Measurements from ENCODE around the gene DCLK1.
"Not testable (repeated sequence)": the region's sequence is repeated elsewhere in the genome, so short reads cannot be mapped to it uniquely, and the experiment has no call there.

DCLK1 gene

DNA sequence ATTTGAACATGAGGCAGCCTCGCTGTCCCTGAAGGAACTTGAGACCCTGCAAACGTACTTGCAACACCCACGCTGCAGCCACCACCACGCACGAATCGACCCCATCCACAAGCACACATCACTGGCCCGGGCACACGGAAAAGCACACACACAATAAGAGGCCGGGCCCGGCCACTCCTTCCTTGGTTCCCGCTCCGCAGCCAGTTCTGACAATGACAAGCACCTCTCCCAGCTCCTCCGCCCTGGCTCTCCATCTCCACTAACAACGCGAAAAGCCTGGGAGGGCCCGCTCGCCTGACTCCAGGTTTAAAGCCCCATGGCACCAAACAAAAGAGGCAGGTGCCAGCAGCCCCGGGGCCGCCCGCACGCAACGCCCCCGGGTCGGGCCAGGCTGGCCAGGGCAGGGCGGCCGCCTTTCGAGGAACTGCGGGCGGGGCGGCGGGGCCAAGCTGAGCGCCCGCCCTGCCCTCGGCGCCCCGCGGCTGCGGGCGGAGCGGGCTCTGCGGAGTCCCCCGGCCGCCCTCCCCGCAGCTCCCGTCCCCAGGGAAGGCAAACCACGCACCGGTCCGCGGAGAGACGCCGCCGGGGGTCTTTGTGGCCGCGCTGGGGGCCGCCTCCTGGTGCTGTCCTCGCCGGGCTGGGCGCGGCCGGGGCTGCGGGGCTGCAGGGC, 495 bp downstream of the DCLK1 start:
- DNase-seq: no peak

DNA sequence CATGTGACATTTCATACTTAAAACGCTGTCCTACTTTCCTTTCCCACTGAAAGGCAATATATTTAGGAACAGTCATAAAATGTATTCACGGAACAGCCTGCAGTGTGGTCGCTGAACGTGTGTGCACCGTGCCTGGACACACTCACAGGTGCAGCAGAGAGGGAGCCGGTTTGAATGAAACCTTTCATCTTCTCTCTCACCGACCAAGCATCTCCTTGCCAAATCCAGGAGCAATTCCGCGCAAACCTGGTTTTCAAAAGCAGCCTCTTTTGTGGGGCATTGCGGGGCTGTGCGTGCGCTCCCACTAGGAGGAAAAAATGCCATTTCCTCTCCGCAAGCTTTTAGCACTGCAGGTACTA, 1.0 kb downstream of the DCLK1 start:
- DNase-seq: no peak

DNA sequence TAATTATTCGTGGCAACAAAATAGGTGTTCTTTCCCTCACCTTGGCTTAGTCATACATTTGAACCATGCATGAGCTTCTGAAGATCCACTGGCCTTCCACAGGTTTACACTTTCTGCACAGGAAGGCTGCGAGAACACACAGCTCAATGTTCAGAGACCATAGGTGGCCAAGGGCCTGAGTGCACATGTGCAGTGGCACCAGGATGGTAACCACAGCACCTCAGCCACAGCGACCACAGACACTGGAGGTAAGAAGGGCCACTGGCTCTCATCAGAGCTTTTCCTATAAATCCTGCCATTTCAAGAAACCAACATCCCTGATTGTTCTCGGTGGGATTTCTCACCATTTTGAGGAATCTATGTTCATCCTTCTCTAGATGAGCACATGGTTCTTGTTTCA, 1.6 kb downstream of the DCLK1 start:
- no peak for DNase-seq

DNA sequence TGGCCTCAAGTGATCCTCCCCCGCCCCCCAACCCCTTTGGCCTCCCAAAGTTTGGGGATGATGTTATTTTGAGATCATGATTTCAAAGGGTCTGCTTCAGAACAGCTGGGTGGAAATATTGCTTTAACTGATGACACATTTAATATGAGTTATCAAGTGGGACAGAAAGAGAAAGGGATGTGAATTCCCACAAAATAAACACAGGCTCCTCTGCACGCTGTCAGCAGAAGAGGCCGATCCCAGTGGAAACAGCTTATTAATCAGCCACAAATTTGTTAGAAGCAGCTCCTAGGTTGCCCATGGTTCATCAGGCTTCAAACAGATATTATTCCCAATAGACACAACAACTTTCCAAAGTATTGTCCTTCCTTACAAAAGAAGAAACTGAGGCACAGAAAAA, 4.7 kb downstream of the DCLK1 start:
- no peak for DNase-seq

DNA sequence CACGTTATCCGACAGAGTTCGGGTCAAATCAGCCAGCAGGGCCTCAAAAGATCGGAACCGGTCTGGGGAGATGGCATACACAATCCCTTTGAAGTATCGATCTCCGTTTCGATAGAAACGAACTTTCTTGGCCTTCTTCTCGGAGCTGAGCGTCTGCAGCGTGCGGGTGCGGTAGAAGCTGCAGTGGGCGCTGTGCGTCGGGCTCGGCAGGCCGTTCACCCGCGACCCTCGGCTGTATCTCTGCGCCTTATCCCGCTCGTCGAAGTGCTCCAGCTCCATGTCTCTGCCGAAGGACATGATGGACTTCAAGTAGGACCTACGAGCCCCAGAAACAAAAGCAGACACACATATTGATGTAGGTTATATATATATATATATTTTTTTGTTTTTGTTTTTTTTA, 5.3 kb downstream of the DCLK1 start:
- DNase-seq: no peak

DNA sequence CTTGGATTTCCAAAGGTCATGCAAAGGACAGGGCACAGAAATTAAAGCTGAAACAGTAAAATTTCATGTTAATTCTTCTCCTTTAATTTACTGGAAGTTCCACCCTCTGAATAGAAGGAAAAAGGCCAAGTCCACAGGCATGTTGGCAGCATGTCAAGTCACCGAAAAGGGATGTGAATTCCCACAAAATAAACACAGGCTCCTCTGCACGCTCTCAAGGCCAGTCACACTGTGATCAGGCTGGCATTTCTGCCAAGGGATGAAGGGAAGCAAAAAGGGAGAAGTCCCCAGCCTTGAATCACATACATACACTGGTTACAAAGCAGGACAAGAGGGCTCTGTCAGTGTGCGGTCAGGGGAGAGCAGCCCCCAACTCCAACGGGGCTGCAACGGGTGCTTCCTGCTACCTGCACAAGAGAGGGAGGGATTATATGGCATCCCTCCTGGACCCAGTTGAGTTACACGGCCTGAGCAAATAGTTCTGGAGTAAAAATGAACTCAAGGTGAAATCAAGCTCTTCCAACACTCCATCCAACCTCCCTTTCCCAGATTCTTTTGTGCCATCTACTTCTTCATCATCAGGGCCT, 6.9 kb downstream of the DCLK1 start:
- no peak for DNase-seq

DNA sequence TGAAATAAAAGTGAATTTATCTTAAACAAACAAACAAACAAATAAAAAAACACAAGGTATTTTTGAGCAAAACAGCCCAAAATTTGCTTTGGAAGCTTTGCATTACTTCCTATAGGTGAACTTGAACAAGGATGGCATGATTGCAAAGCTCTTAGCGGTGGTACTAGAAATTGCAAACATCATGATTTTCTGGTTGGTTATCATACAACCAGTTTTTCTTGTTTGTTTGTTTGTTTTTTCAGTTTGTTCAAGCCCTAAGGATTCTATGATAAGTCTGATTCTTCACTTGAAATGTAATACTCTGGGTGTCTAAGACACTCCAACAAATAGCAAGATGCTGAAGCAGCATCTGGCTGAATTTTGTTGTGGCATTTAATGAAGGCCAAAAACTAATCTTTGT, 15.9 kb downstream of the DCLK1 start:
- no peak for DNase-seq

DNA sequence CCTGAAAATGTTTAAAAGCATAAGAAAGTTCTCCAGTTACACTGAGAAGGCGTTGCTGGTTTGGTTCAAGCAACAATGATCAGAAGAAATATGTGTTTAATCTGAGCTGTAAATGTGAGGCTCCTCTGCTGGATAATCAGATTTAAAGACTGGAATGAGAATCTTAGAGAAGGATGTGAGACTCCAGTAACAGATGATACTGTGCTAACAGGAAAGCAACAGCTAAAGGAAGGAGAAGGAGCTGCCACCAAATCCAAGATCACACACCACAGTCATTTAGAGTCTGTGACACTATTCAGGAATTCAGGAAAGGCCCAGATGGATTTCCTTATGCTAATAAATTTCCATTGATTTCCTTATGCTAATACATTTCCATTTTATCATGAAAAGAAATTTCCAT, 16.9 kb downstream of the DCLK1 start:
- no peak for DNase-seq

DNA sequence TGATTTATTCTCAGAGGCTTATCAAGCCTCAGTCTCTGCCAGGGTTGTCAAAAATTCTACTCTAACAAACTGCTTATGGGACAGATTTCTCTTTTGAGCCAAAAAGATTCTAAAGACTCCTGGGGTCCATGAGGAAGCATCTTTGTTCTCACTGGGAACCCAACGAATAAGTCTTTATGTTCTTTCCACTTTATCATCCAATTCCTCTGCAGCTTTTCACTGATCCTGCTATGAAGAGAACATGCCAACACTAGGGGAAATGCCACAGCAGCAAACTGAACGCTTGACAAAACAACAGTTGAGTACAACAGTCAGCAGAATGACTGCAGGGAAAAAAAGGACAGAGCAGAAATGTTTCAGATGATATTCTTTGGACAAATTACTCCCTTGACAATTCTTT, 22.2 kb downstream of the DCLK1 start:
- DNase-seq: no peak

DNA sequence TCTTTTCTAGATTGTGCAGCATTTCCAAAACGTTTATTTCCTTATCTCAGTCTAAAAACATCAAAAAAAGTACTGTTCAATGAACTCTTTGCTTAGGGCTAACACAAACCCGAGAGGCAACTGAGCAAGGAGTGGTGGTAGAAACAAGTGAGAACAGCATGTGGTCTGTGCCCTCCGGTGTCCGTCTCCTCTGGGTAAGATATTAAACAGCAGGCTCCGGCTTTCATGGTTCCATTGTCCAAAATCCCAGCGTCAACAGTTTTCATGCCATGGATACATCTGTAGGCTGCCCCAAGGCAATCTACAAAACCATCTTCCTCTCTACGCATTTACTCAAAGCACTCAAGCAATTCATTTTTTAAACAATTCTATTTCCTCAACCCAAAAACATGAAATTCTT, 22.8 kb downstream of the DCLK1 start:
- DNase-seq: no peak

DNA sequence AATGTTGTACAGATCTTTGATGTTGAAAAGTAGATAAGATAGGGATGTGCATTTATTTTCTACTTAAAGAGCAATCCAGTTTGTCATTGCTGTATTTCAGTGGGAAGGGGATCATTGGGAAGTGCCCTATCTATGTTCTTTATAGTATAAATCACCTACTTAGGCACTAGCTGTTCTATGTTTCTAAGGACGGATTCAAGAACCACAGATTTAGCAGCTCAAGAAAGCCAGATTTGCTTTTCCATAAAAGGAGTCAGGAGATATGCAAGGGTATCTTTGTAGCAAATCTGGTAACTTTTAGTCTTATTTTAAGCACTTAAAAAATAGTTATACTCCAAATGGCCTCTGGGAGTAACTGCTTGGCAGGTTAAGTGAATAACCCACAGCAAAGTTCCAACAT, 23.7 kb downstream of the DCLK1 start:
- no peak for DNase-seq

DNA sequence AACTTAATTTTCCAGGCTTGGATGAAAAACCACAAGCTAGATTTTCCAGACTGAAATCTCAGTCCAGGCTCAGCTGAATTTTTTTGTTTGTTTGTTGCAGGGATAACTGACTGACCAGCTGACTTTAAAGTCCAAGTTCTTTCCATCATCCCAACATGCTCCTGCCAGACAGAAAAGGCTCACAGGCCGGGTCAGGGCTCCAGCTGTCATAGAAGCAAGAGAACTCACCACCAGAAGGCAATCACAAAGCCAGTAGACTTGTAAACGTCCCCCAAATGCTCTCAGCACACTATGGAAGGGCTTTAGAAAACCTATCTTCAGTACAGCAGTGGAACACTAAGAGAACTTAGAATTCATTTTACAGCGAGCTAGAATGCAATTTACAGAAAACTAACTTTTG, 25.5 kb downstream of the DCLK1 start:
- DNase-seq: no peak

DNA sequence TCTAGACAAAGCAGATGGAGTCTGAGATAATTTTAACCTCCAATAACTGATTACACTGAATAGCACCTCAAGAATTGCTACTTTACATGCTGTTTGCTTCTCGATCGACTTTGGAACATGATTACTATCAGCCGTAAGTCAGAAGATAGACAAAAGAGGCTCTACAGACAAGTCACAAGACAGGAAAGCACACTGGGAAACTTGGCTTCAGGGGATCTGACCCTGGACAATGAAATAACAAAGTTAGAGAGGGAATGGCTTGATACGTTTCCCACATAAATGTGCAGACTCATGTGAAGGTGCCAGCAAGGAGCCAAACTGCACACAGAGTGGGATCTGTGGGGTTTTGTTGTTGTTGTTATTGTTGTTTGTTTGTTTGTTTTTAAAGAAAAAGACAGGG, 28.5 kb downstream of the DCLK1 start:
- no peak for DNase-seq

DNA sequence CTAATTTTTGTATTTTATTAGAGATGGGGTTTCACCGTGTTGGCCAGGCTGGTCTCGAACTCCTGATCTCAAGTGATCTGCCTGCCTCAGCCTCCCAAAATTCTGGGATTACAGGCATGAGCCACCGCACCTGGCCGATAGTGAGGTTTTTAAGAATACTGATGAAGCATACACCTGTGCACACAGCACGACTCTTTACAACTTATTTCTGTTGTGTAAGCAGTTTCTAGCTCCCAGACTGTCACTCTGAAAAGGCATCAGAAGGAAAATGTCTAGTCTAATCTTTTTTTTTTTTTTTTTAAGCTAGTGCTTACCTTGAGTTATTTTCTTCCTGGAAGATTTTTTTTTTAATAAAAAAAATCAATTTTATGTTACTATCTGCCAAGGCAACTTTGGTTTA, 29.3 kb downstream of the DCLK1 start:
- not testable (repeated sequence) for DNase-seq

DNA sequence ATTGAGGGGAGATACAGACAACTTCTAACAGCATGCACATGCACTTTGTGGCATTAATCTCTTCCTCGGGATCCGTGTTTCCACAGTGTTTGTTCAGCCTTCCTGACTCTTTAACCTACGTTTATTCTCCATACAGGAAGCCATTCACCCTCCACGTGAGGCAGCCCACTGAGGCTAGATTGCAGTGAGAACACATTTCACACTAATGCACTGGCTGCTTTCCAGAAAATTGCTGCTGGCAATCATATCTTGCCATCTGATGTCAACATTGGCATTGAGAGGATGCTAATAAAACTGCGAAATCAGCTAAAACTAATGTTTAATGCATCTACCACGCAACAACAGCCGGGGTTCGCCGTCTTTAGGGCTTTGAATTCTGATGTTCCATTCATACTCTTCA, 30.0 kb downstream of the DCLK1 start:
- DNase-seq: no peak

DNA sequence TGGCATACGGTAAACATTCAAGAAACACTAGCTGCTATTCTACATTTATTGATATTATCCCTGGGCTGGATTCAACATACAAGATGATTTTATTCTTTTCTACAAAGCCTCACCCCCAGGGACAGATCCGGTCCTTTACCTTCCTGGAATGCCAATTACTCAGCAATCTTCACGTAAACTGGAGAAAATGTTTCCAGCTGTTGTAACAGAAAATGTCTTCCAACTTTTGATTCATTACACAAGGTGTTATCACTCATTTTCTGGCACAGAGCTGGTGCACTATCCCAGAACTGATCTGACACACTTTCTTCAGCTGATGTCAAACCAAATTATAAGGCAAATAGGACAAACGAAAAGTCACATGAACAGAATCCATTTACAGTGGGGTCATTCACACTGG, 33.1 kb downstream of the DCLK1 start:
- DNase-seq: no peak

DNA sequence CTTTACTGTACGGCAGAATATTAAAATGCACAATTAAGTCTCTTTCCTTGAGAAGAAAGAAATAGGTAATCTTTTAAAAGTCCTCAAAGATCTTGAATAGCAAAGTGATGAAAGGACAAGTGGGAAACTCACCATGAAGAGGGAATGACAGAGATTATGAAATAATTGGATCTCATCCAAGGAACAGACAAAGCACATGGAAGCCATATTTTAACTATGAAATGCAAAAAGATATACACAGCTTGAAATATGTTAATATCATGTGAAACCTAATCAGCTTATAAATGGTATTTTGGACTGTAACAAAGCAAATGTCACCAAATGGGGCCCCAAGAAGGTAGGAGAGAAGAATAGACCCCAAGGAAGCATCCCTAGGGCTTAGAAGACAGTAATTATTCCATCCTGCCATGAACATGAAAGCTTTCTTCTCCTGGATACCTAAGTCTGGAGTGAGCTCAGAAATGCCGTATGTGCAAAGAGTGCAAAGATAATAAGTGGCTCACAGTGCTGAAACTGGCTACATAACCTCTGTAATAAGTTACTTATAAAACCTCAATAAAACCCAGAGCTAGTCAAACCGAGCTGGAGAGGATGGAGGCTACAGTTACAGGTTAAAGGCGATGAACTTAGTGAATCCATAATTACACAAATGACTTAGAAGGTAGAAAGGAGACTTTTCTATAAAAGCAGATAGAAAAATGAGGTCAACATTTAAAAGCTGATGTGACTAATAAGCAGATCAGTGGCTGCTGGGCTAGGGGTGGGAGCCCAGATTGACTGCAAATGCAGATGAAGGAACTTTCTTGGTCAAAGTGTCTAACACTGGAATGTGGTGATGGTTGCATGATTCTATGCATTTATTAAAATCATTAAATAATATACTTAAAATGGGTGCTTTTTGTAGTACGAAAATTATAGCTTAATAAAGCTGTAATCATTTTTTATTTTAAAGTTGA, 34.4 kb downstream of the DCLK1 start:
- no peak for DNase-seq

DNA sequence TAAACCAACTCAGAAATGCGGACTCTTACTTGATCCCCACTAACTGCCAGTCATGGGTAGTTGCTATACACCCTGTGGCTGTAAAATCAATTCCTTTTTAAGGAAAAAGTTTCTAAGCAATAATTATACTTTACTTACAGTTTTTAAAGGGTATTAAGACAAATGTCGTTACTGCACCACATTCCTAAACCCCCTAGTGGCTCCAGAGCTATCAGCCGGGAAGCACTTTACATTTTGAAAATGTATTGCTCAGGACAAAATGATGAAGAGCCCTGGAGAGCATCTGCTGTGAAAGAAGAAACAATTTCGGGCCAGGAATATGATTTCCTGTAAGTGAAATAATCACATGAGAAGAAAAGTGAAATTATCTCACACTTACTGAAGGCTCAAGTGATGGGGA, 36.7 kb downstream of the DCLK1 start:
- DNase-seq: no peak

DNA sequence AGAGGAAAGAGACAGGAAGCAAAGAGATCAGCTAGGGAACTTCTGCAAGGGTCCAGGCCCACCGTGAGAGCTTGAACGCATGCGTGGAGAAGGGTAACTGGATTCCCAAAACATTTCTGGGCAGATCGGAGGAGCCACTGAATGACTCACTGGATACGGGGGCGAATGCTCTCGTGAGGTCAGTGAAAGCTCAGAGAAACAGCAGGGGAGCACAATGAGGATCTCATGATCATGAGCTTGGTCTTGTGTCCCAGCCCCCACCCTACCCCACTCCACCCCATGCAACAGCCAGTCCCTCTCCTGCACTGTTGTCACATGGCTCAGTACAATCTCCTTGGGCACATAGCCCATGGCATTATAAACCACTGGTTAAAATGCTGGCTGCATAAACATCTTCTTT, 40.6 kb downstream of the DCLK1 start:
- no peak for DNase-seq

DNA sequence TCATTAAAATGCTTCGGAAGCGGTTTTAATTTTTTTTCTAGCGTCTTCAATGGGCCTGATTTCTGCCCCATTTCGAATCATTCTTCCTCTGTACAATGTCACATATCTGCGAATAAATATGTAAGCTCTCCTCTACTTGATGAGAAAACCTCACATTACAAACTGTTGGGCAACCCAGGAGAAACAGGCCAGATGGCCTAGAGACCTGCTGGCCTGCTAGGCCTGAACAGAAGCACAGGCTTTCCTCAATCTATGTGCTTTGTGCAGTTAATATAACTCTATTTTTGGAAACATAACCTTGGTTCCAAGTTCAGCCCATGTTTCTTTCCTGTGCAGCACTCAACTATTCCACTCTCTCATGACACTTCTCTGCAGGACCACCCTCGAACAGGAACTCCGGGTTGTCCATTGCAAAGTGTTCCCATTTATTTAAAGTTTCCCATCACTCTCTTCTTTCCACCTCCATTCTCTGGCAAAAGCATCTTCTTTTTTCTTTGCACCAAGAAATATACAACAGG, 42.0 kb downstream of the DCLK1 start:
- no peak for DNase-seq

DNA sequence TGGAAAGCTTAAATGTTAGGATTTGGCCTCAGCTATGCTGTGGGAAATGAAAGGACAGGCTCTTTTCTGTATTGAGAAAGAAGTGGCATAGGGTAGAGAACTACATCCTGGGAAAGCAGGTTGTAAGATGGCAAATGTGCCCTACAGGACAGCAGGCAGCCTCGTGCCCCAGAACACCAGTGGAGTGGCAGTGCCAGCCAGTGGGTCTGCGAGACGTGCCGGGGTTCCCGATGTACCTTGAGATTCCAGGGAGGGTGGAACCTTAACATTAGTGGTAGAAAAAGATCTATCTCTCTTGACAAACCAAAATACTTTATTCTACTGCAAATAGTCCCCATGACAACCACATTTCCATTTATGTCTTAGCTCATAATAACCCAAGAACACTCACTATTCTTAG, 42.7 kb downstream of the DCLK1 start:
- DNase-seq: no peak

DNA sequence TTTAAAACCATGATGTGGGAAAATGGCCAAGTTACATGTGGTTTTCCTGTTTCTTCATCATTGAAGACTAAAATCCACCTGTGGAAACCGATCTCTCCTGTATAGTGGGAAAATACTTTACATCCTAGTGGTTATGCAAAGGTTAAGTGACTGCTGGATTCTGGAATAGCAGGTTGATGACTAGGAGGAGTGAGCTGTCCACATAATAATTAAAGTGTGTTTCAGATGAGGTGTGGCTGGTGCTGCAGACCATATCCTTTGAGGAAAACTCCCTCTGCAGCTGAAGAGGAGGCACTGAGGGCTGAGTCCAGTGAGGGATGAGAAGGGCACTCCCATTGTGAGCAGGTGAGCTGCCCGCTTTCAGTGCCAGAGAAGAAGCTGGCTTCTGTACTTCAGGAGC, 43.2 kb downstream of the DCLK1 start:
- DNase-seq: no peak

DNA sequence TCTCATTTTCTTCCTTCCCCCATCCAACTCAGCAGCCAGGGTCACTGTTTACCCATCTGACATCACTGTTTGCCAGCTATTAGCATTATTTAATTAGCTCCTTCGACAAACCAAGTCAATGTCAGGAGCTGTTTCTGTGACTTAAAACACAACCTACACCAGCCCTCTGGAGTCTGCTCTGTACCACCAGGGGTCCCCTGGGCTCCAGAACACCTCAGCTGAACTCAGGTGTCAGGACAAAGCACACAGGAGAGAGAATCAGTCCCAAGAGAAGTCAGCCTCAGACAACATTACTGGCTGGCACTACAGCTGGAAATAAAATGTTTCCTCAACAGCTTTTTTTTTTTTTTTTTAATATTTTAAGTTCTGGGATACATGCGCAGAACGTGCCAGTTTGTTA, 45.1 kb downstream of the DCLK1 start:
- DNase-seq: no peak

DNA sequence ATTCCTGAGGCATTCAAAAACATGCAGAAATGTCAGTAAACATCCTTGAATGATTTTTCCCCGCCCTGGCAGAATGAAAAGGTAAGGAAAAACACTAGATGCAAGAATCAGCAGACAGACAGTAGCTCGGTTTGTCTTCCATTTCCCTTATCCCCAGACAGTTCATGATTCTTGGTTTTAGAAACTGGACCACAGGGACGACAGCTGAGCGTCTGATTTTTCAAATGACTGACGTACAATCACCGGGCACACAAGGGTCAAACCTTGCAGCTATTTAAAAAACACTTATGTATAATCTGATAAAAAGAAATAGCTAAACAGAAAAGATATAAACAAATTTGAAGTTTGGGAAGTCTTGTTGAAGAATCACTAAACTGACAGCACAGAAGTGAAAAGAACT, 47.1 kb downstream of the DCLK1 start:
- no peak for DNase-seq

Measured in stimulated activated CD4-positive, alpha-beta T cell treated with anti-CD3 and anti-CD28 coated beads, Interleukin-4, amount 100 ng/mL, for 24 hours (primary cell).